PC-9 (cell line): ENCODE data around the gene MAFB. TPM values are rescaled to one million over a fixed set of nuclear protein-coding genes. Genes with fewer than 3 reads are reported as not detected.

Experiments used
- BruUV-seq: library from RNA; stranded (reverse); fragments of 400-500 nt; replicated peaks from 2 replicates; lab custom pipeline; 2021; lab: Mats Ljungman, UMichigan
- CTCF ChIA-PET: fragments of 300-600 bp; sonication (Branson Sonifier 250); formaldehyde crosslinking; loops from one replicate; lab custom pipeline; 2022; ENCODE audit warnings: antibody characterized with exemption; lab: Charles Lee
- POLR2A ChIA-PET: fragments of 300-600 bp; sonication (Branson Sonifier 250); formaldehyde crosslinking; loops from one replicate; lab custom pipeline; 2022; ENCODE audit warnings: antibody characterized with exemption; ENCODE audit not compliant: unreplicated experiment; lab: Charles Lee
- DNase-seq, 2 experiments: peaks; one replicate each; pipeline versions ENCODE4 v3.0.0 to v3.0.0-alpha.2; 2015 to 2022; ENCODE audit warnings: mixed read lengths in 1 of 2
- H2AFZ ChIP-seq: fragments of 200-600 bp; sonication (generic); 2 replicates; pipeline ENCODE4 v1.8.1; 2017; ENCODE audit warnings: antibody characterized with exemption
- H3F3A ChIP-seq: fragments of 200-600 bp; sonication (generic); 2 replicates; pipeline ENCODE4 v1.8.1; 2017; ENCODE audit warnings: antibody characterized with exemption, mild to moderate bottlenecking, low read depth; ENCODE audit not compliant: insufficient read depth
- H3K27ac ChIP-seq: fragments of 200-600 bp; sonication (generic); 2 replicates; pipeline ENCODE4 v1.6.1; 2016; ENCODE audit warnings: mixed run types
- H3K27me3 ChIP-seq: fragments of 200-600 bp; sonication (generic); 2 replicates; pipeline ENCODE4 v1.6.1; 2016; ENCODE audit warnings: low read depth, mixed run types; ENCODE audit not compliant: insufficient read depth
- H3K36me3 ChIP-seq: fragments of 200-600 bp; sonication (generic); 2 replicates; pipeline ENCODE4 v1.6.1; 2016; ENCODE audit warnings: low read depth, mixed run types
- H3K4me1 ChIP-seq: fragments of 200-600 bp; sonication (generic); replicated peaks from 2 replicates; pipeline ENCODE4 v1.6.1; 2016; ENCODE audit warnings: mixed run types; ENCODE audit not compliant: insufficient read depth
- H3K4me2 ChIP-seq: fragments of 200-600 bp; sonication (generic); 2 replicates; pipeline ENCODE4 v1.6.1; 2017; ENCODE audit warnings: mixed run types
- H3K4me3 ChIP-seq: fragments of 200-600 bp; sonication (generic); 2 replicates; pipeline ENCODE4 v1.6.1; 2016; ENCODE audit warnings: mixed run types
- H3K79me2 ChIP-seq: fragments of 200-600 bp; sonication (generic); 2 replicates; pipeline ENCODE4 v1.6.1; 2017; ENCODE audit warnings: low read depth, mixed run types
- H3K9me2 ChIP-seq: fragments of 200-600 bp; sonication (generic); 2 replicates; pipeline ENCODE4 v1.8.1; 2017; ENCODE audit warnings: mild to moderate bottlenecking; ENCODE audit not compliant: insufficient read depth
- H3K9me3 ChIP-seq: fragments of 200-600 bp; sonication (generic); 2 replicates; pipeline ENCODE4 v1.8.1; 2016; ENCODE audit warnings: low read depth; ENCODE audit not compliant: insufficient read depth
- H4K20me1 ChIP-seq: fragments of 200-600 bp; sonication (generic); 2 replicates; pipeline ENCODE4 v1.8.1; 2017; ENCODE audit not compliant: insufficient read depth
- CTCF ChIP-seq: fragments of 200-600 bp; sonication (generic); conservative IDR thresholded peaks from 2 replicates; pipeline ENCODE4 v1.6.1; 2017; ENCODE audit warnings: mixed run types, antibody characterized with exemption, mild to moderate bottlenecking, moderate library complexity
- EZH2 ChIP-seq: fragments of 200-600 bp; sonication (generic); IDR thresholded peaks from 2 replicates; pipeline ENCODE4 v1.8.0; 2017; ENCODE audit warnings: antibody characterized with exemption, low read depth
- intact Hi-C: fragments of 100-400 bp; cut with micrococcal nuclease; formaldehyde crosslinking; loops from one replicate; pipeline ENCODE4 v1.10.0; 2022; ENCODE audit not compliant: unreplicated experiment
- total RNA-seq: library from RNA; stranded (reverse); gene quantifications from 2 replicates; pipeline ENCODE4 v1.2.3, GENCODE V29; 2021

MAFB gene
- total RNA-seq, 1 experiment from 2014 or later, result not detected

DNA sequence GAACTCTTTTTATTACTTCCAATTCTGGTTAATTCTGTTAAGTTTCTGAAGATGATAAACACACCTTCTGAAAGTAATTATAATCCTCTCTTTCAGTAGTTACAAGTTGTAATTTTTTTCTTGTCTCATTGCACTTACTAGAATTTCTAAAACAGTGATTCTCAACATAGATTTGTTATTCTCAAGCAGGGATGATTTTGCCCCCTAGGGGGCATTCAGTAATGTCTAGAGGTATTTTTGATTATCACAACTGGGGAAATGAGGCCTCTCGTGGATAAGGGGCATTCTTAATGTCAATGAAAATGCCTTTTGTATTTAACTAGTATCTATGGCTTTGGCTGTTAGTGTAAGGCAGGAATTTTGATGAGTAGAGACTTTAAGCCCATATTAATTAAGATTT is 39.4 kb upstream of the MAFB start:
- BruUV-seq, result no TSS peak
- POLR2A ChIA-PET, result no interaction called here
- Histone ChIP-seq H3K36me3 (no peaks in the 10 kb centered on the region), H3K79me2 (no peaks in the 10 kb centered on the region), H3F3A (no peaks in the 10 kb centered on the region), H3K4me1 (no peaks in the 10 kb centered on the region), H2AFZ (no peak overlapping the region), H3K9me2 (no peaks in the 10 kb centered on the region), H3K9me3 (no peaks in the 10 kb centered on the region), H3K27me3 (peaks cover 33% of the 10 kb centered on the region), H3K27ac (no peak overlapping the region), H4K20me1 (no peaks in the 10 kb centered on the region), H3K4me2 (no peak overlapping the region), H3K4me3 (no peak overlapping the region)
- TF ChIP-seq EZH2, result no peak
- peak; percentile 56; the same call in 1 of the 2 replicates for TF ChIP-seq CTCF
- intact Hi-C loops, result no loop called here
- DNase-seq, result no peak
- CTCF ChIA-PET, result no interaction called here

DNA sequence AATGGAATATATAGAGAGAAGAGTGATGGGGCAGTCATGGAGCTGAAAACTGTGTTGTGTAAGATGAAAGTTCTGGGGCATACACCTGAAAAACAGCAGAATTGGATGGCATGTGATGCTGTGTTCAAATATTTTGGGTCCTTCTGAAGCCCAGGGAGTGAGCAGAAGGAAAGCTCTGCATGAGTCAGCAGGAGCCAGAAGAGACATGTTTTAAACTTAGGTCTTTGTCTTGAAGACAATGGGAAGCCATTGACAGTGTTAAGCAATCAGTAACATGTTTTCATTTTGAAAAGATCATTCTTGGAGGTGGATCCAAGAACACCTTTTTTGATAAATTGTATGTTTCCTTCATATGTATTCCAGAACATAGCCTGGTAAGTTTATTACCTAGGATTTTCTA is 38.9 kb upstream of the MAFB start:
- no TSS peak for BruUV-seq
- Histone ChIP-seq H3K4me3 (no peak overlapping the region), H3K9me2 (no peaks in the 10 kb centered on the region), H4K20me1 (no peaks in the 10 kb centered on the region), H3K79me2 (no peaks in the 10 kb centered on the region), H3K27me3 (peaks cover 33% of the 10 kb centered on the region), H3F3A (no peaks in the 10 kb centered on the region), H2AFZ (no peak overlapping the region), H3K4me1 (no peaks in the 10 kb centered on the region), H3K36me3 (no peaks in the 10 kb centered on the region), H3K9me3 (no peaks in the 10 kb centered on the region), H3K27ac (no peak overlapping the region), H3K4me2 (no peak overlapping the region)
- no peak for DNase-seq
- CTCF ChIA-PET, result no interaction called here
- TF ChIP-seq EZH2 (no peak), CTCF (no peak)
- POLR2A ChIA-PET, result no interaction called here
- intact Hi-C loops, result no loop called here

DNA sequence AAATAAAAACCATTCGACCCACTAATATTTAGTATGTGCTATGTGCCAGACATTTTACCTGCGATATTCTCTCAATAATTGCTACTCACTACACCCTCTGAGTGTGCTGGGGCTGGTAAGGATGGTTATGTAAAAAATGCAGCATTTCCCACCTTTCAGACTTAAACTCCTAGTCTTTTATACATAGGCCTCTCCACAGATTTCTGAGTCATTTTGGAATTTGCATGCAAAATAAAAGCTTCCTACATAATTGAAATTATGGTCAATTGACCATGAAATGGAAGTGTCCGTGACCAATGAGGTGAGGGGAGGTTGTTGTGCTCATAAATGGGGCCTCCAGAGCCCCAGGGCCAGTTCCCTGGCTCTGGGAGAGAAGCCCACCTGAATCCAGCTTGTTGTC is 37.7 kb upstream of the MAFB start:
- intact Hi-C loops, result no loop called here
- no peak overlapping the region for H2AFZ ChIP-seq
- ChIA-PET CTCF (no interaction called here), POLR2A (interaction anchor here (0.6 kb wide), 1 partner anchor 11 kb away, joined by 5 read pairs; no protein-coding TSS in a partner anchor)
- H3K9me2 ChIP-seq, result no peaks in the 10 kb centered on the region
- H3K9me3 ChIP-seq, result no peaks in the 10 kb centered on the region
- no peaks in the 10 kb centered on the region for H3K36me3 ChIP-seq
- no peak for DNase-seq
- TF ChIP-seq EZH2 (no peak), CTCF (no peak)
- H3K79me2 ChIP-seq, result no peaks in the 10 kb centered on the region
- H3K27me3 ChIP-seq, result peaks cover 45% of the 10 kb centered on the region
- no peaks in the 10 kb centered on the region for H3F3A ChIP-seq
- H3K27ac ChIP-seq, result no peak overlapping the region
- H3K4me1 ChIP-seq, result no peaks in the 10 kb centered on the region
- no TSS peak for BruUV-seq
- H4K20me1 ChIP-seq, result no peaks in the 10 kb centered on the region
- H3K4me2 ChIP-seq, result no peak overlapping the region
- H3K4me3 ChIP-seq, result no peak overlapping the region
